Measurements from ENCODE around the gene MAST2. TPM values are rescaled to one million over a fixed set of nuclear protein-coding genes. Genes with fewer than 3 reads are reported as not detected.
"Not testable (repeated sequence)": the region's sequence is repeated elsewhere in the genome, so short reads cannot be mapped to it uniquely, and the experiment has no call there.

MAST2 gene
- total RNA-seq, 1 donor = 24.2 TPM

DNA sequence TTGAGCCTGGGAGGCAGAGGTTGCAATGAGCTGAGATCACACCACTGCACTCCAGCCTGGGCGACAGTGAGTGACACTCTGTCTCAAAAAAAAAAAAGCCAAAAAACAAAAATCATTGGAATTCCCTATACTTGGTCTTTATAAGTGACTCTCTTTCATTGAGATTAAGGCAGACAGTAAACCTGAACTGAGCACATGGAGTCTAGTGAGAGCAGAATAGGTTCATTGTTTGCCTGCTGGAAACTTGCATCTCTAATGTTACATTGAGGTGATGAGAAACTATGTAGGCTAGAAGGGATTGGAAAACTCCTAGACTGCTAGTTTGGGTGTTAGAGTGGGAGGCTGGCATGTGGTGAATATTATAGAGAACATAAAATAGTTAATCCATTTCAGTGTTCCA, 25.4 kb downstream of the MAST2 start:
- TF ChIP-seq, protein P1, sequence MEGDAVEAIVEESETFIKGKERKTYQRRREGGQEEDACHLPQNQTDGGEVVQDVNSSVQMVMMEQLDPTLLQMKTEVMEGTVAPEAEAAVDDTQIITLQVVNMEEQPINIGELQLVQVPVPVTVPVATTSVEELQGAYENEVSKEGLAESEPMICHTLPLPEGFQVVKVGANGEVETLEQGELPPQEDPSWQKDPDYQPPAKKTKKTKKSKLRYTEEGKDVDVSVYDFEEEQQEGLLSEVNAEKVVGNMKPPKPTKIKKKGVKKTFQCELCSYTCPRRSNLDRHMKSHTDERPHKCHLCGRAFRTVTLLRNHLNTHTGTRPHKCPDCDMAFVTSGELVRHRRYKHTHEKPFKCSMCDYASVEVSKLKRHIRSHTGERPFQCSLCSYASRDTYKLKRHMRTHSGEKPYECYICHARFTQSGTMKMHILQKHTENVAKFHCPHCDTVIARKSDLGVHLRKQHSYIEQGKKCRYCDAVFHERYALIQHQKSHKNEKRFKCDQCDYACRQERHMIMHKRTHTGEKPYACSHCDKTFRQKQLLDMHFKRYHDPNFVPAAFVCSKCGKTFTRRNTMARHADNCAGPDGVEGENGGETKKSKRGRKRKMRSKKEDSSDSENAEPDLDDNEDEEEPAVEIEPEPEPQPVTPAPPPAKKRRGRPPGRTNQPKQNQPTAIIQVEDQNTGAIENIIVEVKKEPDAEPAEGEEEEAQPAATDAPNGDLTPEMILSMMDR (IDR thresholded peaks at IDR 0.05; ENCODE audit: extremely low read depth, low read depth, low read length) = no peak
- no peak overlapping the region for H2AFZ ChIP-seq (ENCODE audit: low read length)
- no peaks in the 10 kb centered on the region for H3K27me3 ChIP-seq (ENCODE audit: insufficient read depth, low read length)
- no peak overlapping the region for H3K4me2 ChIP-seq (ENCODE audit: insufficient read depth, low read length)
- peaks cover 14% of the 10 kb centered on the region for H3K79me2 ChIP-seq (ENCODE audit: insufficient read depth, low read length)
- H3K4me1 ChIP-seq (ENCODE audit: insufficient read depth, low read length) = no peaks in the 10 kb centered on the region
- peaks cover 15% of the 10 kb centered on the region for H3K36me3 ChIP-seq (ENCODE audit: insufficient read depth, low read length)
- H3K9me3 ChIP-seq (ENCODE audit: low read depth, low read length) = no peaks in the 10 kb centered on the region
- H3K4me3 ChIP-seq (ENCODE audit: insufficient read depth, low read length) = no peak overlapping the region
- H4K20me1 ChIP-seq (ENCODE audit: insufficient read depth, low read length) = no peaks in the 10 kb centered on the region
- no peak for DNase-seq (ENCODE audit: insufficient read length, low spot score, missing footprints)
- no peak overlapping the region for H3K27ac ChIP-seq (ENCODE audit: low read depth, low read length)

DNA sequence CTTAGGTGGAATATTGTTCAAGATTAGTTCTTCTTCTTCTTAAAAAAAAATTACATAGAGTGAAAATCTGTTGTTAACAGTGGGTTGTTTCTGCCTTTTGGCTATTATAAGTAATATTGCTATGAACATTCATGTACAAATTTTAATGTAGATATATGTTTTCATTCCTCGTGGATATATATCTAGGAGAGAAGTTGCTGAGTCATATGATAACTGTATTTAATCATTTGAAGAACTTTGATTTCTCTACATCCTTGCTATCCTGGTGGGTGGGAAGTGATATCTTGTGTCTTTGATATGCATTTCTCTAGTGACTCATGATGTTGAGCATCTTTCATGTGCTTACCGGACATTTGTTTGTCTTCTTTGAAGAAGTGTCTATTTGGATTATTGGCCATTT, 29.9 kb downstream of the MAST2 start:
- TF ChIP-seq, protein P1 (IDR thresholded peaks at IDR 0.05; ENCODE audit: extremely low read depth, low read depth, low read length) = no peak
- H2AFZ ChIP-seq (ENCODE audit: low read length) = no peak overlapping the region
- H4K20me1 ChIP-seq (ENCODE audit: insufficient read depth, low read length) = no peaks in the 10 kb centered on the region
- H3K4me3 ChIP-seq (ENCODE audit: insufficient read depth, low read length) = no peak overlapping the region
- H3K27me3 ChIP-seq (ENCODE audit: insufficient read depth, low read length) = no peaks in the 10 kb centered on the region
- H3K9me3 ChIP-seq (ENCODE audit: low read depth, low read length) = no peaks in the 10 kb centered on the region
- peaks cover 9% of the 10 kb centered on the region for H3K36me3 ChIP-seq (ENCODE audit: insufficient read depth, low read length)
- H3K4me1 ChIP-seq (ENCODE audit: insufficient read depth, low read length) = no peaks in the 10 kb centered on the region
- H3K27ac ChIP-seq (ENCODE audit: low read depth, low read length) = no peak overlapping the region
- DNase-seq (ENCODE audit: insufficient read length, low spot score, missing footprints) = no peak
- H3K79me2 ChIP-seq (ENCODE audit: insufficient read depth, low read length) = peaks cover 20% of the 10 kb centered on the region
- H3K4me2 ChIP-seq (ENCODE audit: insufficient read depth, low read length) = no peak overlapping the region

DNA sequence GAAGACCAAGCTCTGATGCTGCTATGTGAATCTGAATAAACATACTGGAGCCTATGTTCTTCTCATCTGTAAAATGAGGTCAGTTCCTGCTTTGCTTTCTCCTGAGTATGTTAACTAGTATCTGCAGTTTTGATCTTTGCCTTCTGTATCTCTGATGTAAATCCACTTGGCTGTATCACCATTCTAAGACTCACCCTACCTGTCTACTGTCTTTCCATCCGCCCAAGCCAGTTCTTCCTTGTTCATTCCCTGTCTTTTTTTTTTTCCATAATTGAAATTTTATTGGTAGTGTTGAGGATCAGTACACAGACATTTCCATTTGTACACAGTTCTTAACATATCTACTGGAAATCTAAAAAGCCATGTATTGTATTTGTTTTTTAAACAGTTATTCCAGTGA, 31.3 kb downstream of the MAST2 start:
- TF ChIP-seq, protein P1 (IDR thresholded peaks at IDR 0.05; ENCODE audit: extremely low read depth, low read depth, low read length) = no peak
- Histone ChIP-seq H3K4me1 (ENCODE audit: insufficient read depth, low read length) (no peaks in the 10 kb centered on the region), H3K36me3 (ENCODE audit: insufficient read depth, low read length) (peaks cover 4% of the 10 kb centered on the region), H3K4me3 (ENCODE audit: insufficient read depth, low read length) (no peak overlapping the region), H2AFZ (ENCODE audit: low read length) (no peak overlapping the region), H3K27ac (ENCODE audit: low read depth, low read length) (no peak overlapping the region), H3K9me3 (ENCODE audit: low read depth, low read length) (no peaks in the 10 kb centered on the region), H3K79me2 (ENCODE audit: insufficient read depth, low read length) (peaks cover 20% of the 10 kb centered on the region), H3K27me3 (ENCODE audit: insufficient read depth, low read length) (no peaks in the 10 kb centered on the region), H3K4me2 (ENCODE audit: insufficient read depth, low read length) (no peak overlapping the region), H4K20me1 (ENCODE audit: insufficient read depth, low read length) (no peaks in the 10 kb centered on the region)
- no peak for DNase-seq (ENCODE audit: insufficient read length, low spot score, missing footprints)

DNA sequence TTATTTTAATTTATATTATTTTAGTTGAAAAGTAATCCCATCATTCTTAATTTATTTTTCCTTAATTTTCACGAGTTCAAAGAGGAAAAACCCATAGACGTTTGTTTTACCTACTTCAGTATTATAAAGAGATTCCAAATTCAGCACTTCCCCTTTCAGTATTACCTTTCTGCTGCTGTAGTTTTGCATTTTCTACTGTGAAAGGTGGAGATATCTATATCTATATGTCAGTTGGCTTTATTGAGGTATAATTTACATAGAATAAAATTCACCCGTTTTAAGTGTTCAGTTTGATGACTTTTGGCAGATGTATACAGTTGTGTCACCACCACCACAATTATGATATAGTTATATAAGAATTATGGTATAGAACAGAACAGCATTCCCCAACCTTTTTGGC, 33.0 kb downstream of the MAST2 start:
- Histone ChIP-seq H2AFZ (ENCODE audit: low read length) (no peak overlapping the region), H3K27me3 (ENCODE audit: insufficient read depth, low read length) (no peaks in the 10 kb centered on the region), H3K36me3 (ENCODE audit: insufficient read depth, low read length) (peaks cover 4% of the 10 kb centered on the region), H3K4me3 (ENCODE audit: insufficient read depth, low read length) (no peak overlapping the region), H3K79me2 (ENCODE audit: insufficient read depth, low read length) (peaks cover 23% of the 10 kb centered on the region), H3K4me2 (ENCODE audit: insufficient read depth, low read length) (no peak overlapping the region), H3K4me1 (ENCODE audit: insufficient read depth, low read length) (peaks cover 7% of the 10 kb centered on the region), H3K27ac (ENCODE audit: low read depth, low read length) (no peak overlapping the region), H3K9me3 (ENCODE audit: low read depth, low read length) (no peaks in the 10 kb centered on the region), H4K20me1 (ENCODE audit: insufficient read depth, low read length) (no peaks in the 10 kb centered on the region)
- DNase-seq (ENCODE audit: insufficient read length, low spot score, missing footprints) = no peak
- TF ChIP-seq, protein P1 (IDR thresholded peaks at IDR 0.05; ENCODE audit: extremely low read depth, low read depth, low read length) = no peak

DNA sequence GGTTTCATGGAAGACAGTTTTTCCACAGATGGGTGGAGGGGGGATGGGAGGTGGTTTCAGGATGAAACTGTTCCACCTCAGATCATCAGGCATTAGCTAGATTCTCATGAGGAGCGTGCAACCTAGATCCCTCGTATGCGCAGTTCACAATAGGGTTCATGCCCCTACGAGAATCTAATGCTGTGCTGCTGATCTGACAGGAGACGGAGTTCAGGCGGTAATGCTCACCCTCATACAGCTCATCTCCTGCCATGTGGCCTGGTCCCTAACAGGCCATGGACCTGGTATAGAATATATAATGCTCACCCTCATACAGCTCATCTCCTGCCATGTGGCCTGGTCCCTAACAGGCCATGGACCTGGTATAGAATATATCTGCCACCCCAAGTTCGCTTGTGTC, 33.4 kb downstream of the MAST2 start:
- not testable (repeated sequence) for H3K4me2 ChIP-seq (ENCODE audit: insufficient read depth, low read length); H3K4me1 ChIP-seq (ENCODE audit: insufficient read depth, low read length); H3K27me3 ChIP-seq (ENCODE audit: insufficient read depth, low read length); H3K36me3 ChIP-seq (ENCODE audit: insufficient read depth, low read length); H4K20me1 ChIP-seq (ENCODE audit: insufficient read depth, low read length); H3K9me3 ChIP-seq (ENCODE audit: low read depth, low read length); DNase-seq (ENCODE audit: insufficient read length, low spot score, missing footprints); H2AFZ ChIP-seq (ENCODE audit: low read length); H3K27ac ChIP-seq (ENCODE audit: low read depth, low read length); H3K4me3 ChIP-seq (ENCODE audit: insufficient read depth, low read length)
- peaks cover 23% of the 10 kb centered on the region for H3K79me2 ChIP-seq (ENCODE audit: insufficient read depth, low read length)

DNA sequence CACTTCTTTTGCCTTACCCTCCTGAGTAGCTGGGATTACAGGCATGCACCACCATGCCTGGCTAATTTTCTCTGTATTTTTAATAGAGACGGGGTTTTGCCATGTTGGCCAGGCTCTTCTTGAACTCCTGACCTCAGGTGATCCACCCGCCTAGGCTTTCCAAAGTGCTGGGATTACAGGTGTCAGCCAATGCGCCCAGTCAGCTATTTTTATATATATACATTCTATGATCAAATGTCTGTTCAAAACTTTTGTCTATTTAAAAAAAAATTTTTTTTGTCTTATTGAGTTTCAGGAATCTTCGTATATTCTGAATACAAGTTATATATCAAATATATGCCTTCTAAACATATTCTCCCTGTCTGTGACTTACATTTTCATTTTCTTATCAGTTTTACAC, 34.9 kb downstream of the MAST2 start:
- not testable (repeated sequence) for H2AFZ ChIP-seq (ENCODE audit: low read length); H3K36me3 ChIP-seq (ENCODE audit: insufficient read depth, low read length); H3K27me3 ChIP-seq (ENCODE audit: insufficient read depth, low read length); DNase-seq (ENCODE audit: insufficient read length, low spot score, missing footprints); H3K27ac ChIP-seq (ENCODE audit: low read depth, low read length); H3K9me3 ChIP-seq (ENCODE audit: low read depth, low read length); H3K4me2 ChIP-seq (ENCODE audit: insufficient read depth, low read length); H4K20me1 ChIP-seq (ENCODE audit: insufficient read depth, low read length); H3K4me3 ChIP-seq (ENCODE audit: insufficient read depth, low read length)
- peaks cover 10% of the 10 kb centered on the region for H3K4me1 ChIP-seq (ENCODE audit: insufficient read depth, low read length)
- H3K79me2 ChIP-seq (ENCODE audit: insufficient read depth, low read length) = peaks cover 25% of the 10 kb centered on the region
